MCF 10A (cell line): ENCODE measurements around the gene CAP2. TPM values are rescaled to one million over a fixed set of nuclear protein-coding genes. Genes with fewer than 3 reads are reported as not detected.
"Not testable (repeated sequence)": the region's sequence is repeated elsewhere in the genome, so short reads cannot be mapped to it uniquely, and the experiment has no call there.

Source experiments
- BruUV-seq: library from RNA; stranded (reverse); fragments of 400-500 nt; replicated peaks from 2 replicates; lab custom pipeline; 2021; lab: Mats Ljungman, UMichigan
- CTCF ChIA-PET: fragments of 300-600 bp; sonication (Branson Sonifier 250); formaldehyde crosslinking; extraction: SDS; loops from one replicate; lab custom pipeline; 2021; ENCODE audit warnings: antibody characterized with exemption, inconsistent platforms; lab: Yijun Ruan, JAX
- POLR2A ChIA-PET: fragments of 300-600, 350-650 bp; sonication (Branson Sonifier 250); formaldehyde crosslinking; extraction: SDS; loops from one replicate; lab custom pipeline; 2020; ENCODE audit warnings: antibody characterized with exemption, inconsistent platforms; lab: Yijun Ruan, JAX
- DNase-seq: peaks from one replicate; pipeline ENCODE4 v3.0.0-alpha.2; 2018; ENCODE audit not compliant: unreplicated experiment
- H3K27ac Mint-ChIP-seq: one replicate; pipeline ENCODE4 v1.8.0; 2022; ENCODE audit warnings: mild to moderate bottlenecking, low read depth, mixed read lengths; ENCODE audit not compliant: unreplicated experiment
- H3K27me3 Mint-ChIP-seq: one replicate; pipeline ENCODE4 v1.8.0; 2022; ENCODE audit warnings: mixed read lengths; ENCODE audit not compliant: insufficient read depth, unreplicated experiment
- H3K36me3 Mint-ChIP-seq: one replicate; pipeline ENCODE4 v1.8.0; 2022; ENCODE audit warnings: mild to moderate bottlenecking, moderate library complexity, mixed read lengths; ENCODE audit not compliant: insufficient read depth, unreplicated experiment
- H3K4me1 Mint-ChIP-seq: one replicate; pipeline ENCODE4 v1.8.0; 2022; ENCODE audit warnings: mixed read lengths; ENCODE audit not compliant: insufficient read depth, unreplicated experiment
- H3K4me3 Mint-ChIP-seq: one replicate; pipeline ENCODE4 v1.8.0; 2022; ENCODE audit warnings: mild to moderate bottlenecking, moderate library complexity, mixed read lengths; ENCODE audit not compliant: unreplicated experiment
- H3K9me3 Mint-ChIP-seq: one replicate; pipeline ENCODE4 v1.8.0; 2022; ENCODE audit warnings: mixed read lengths; ENCODE audit not compliant: unreplicated experiment
- intact Hi-C: fragments of 100-400 bp; cut with micrococcal nuclease; formaldehyde crosslinking; loops from 2 replicates; pipeline ENCODE4 v1.14.1; 2022
- total RNA-seq: library from RNA; stranded (reverse); gene quantifications from 2 replicates; pipeline ENCODE4 v1.2.3, GENCODE V29; 2022
- TF ChIP-seq, protein P1 (sequence below): fragments of 200-600 bp; IDR thresholded peaks from one replicate; pipeline ENCODE4 v1.8.0; 2022; ENCODE audit warnings: antibody characterized with exemption, mild to moderate bottlenecking; ENCODE audit not compliant: unreplicated experiment

The CAP2 gene
- total RNA-seq, 1 experiment from 2014 or later, result 12.3 TPM

DNA sequence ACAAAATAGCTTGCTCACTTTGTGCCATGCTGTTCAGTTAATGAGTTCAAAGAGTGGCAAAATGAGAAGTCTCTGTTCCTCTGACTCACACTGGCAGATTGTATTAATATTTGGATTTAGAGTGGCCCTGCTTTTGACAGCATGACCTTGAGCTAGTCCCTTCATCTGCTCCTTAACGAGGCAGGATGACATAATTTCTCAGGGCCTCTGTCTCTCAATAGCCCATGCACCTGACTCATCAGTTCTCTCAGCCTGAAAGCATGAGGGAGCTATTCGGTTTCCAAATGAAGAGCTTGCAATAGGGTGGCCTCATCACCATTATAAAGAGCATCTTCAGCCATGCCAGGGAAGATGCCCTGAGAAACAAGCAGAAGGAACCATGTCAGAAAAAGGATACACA lies 38.2 kb downstream of the CAP2 start:
- H3K4me3 Mint-ChIP-seq, result no peak overlapping the region
- TF ChIP-seq, protein P1, sequence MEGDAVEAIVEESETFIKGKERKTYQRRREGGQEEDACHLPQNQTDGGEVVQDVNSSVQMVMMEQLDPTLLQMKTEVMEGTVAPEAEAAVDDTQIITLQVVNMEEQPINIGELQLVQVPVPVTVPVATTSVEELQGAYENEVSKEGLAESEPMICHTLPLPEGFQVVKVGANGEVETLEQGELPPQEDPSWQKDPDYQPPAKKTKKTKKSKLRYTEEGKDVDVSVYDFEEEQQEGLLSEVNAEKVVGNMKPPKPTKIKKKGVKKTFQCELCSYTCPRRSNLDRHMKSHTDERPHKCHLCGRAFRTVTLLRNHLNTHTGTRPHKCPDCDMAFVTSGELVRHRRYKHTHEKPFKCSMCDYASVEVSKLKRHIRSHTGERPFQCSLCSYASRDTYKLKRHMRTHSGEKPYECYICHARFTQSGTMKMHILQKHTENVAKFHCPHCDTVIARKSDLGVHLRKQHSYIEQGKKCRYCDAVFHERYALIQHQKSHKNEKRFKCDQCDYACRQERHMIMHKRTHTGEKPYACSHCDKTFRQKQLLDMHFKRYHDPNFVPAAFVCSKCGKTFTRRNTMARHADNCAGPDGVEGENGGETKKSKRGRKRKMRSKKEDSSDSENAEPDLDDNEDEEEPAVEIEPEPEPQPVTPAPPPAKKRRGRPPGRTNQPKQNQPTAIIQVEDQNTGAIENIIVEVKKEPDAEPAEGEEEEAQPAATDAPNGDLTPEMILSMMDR, result no peak
- H3K9me3 Mint-ChIP-seq, result no peaks in the 10 kb centered on the region
- peaks cover 4% of the 10 kb centered on the region for H3K4me1 Mint-ChIP-seq
- no peaks in the 10 kb centered on the region for H3K27me3 Mint-ChIP-seq
- POLR2A ChIA-PET, result no interaction called here
- DNase-seq, result peak; percentile 38
- H3K27ac Mint-ChIP-seq, result no peak overlapping the region
- no TSS peak for BruUV-seq
- intact Hi-C loops, result no loop called here
- peaks cover 12% of the 10 kb centered on the region for H3K36me3 Mint-ChIP-seq
- CTCF ChIA-PET, result interaction anchor here (0.7 kb wide), 1 partner anchor 13 kb away, joined by 3 read pairs; no protein-coding TSS in a partner anchor

GRCh38 chr6:17432356-17432755 lies 39.0 kb downstream of the CAP2 start:
- H3K9me3 Mint-ChIP-seq, result no peaks in the 10 kb centered on the region
- peaks cover 7% of the 10 kb centered on the region for H3K36me3 Mint-ChIP-seq
- DNase-seq, result no peak
- no peak overlapping the region for H3K4me3 Mint-ChIP-seq
- intact Hi-C loops, result no loop called here
- POLR2A ChIA-PET, result no interaction called here
- no peak overlapping the region for H3K27ac Mint-ChIP-seq
- CTCF ChIA-PET, result no interaction called here
- no peaks in the 10 kb centered on the region for H3K27me3 Mint-ChIP-seq
- TF ChIP-seq, protein P1, result no peak
- peaks cover 4% of the 10 kb centered on the region for H3K4me1 Mint-ChIP-seq
- BruUV-seq, result no TSS peak

GRCh38 chr6:17439243-17439993 lies 46.0 kb downstream of the CAP2 start:
- CTCF ChIA-PET, result interaction anchor here (0.7 kb wide), 1 partner anchor 11 kb away, joined by 3 read pairs; no protein-coding TSS in a partner anchor
- no peak for DNase-seq

GRCh38 chr6:17440811-17441210 lies 47.4 kb downstream of the CAP2 start:
- intact Hi-C loops, H3K4me1 Mint-ChIP-seq, BruUV-seq, H3K36me3 Mint-ChIP-seq, H3K27me3 Mint-ChIP-seq, DNase-seq, H3K27ac Mint-ChIP-seq, H3K4me3 Mint-ChIP-seq, H3K9me3 Mint-ChIP-seq: not testable (repeated sequence)
- ChIA-PET CTCF (interaction anchor here (0.6 kb wide), 1 partner anchor 11 kb away, joined by 3 read pairs; no protein-coding TSS in a partner anchor), POLR2A (interaction anchor here (0.7 kb wide), 1 partner anchor 552 kb away, joined by 3 read pairs; no protein-coding TSS in a partner anchor)

More at GRCh38 chr6:17439243-17439993, 46.0 kb downstream of the CAP2 start:
- H3K9me3 Mint-ChIP-seq, result no peaks in the 10 kb centered on the region
- intact Hi-C loops, result no loop called here
- H3K4me3 Mint-ChIP-seq, result no peak overlapping the region
- no peaks in the 10 kb centered on the region for H3K36me3 Mint-ChIP-seq
- TF ChIP-seq, protein P1, result no peak
- no peak overlapping the region for H3K27ac Mint-ChIP-seq
- H3K27me3 Mint-ChIP-seq, result no peaks in the 10 kb centered on the region
- POLR2A ChIA-PET, result no interaction called here
- no peaks in the 10 kb centered on the region for H3K4me1 Mint-ChIP-seq
- no TSS peak for BruUV-seq
